IMR-90 (cell line): ENCODE measurements around the gene OR6V1. TPM values are rescaled to one million over a fixed set of nuclear protein-coding genes. Genes with fewer than 3 reads are reported as not detected.

ENCODE experiments used
- ATAC-seq: fragments of 200-7000 bp; cut with Tn5 transposase; 2 replicates; pipeline ENCODE4 v1.9.1; 2020; ENCODE audit warnings: low read depth, mild to moderate bottlenecking, moderate library complexity
- BruUV-seq: library from RNA; stranded (reverse); fragments of 400-500 nt; replicated peaks from 2 replicates; lab custom pipeline; 2021; lab: Mats Ljungman, UMichigan
- CTCF ChIA-PET: fragments of 300-600 bp; formaldehyde crosslinking; extraction: SDS; loops from one replicate; lab custom pipeline; 2021; ENCODE audit warnings: antibody characterized with exemption; lab: Yijun Ruan, JAX
- POLR2A ChIA-PET: fragments of 300-600 bp; sonication (Branson Sonifier 250); formaldehyde crosslinking; loops from one replicate; lab custom pipeline; 2022; ENCODE audit warnings: antibody characterized with exemption; ENCODE audit not compliant: unreplicated experiment; lab: Charles Lee
- DNase-seq: peaks from one replicate; pipeline ENCODE4 v3.0.0; 2013
- H2AFZ ChIP-seq: replicated peaks from 2 replicates; pipeline ENCODE3; 2013; ENCODE audit warnings: low read length, mild to moderate bottlenecking; ENCODE audit not compliant: poor library complexity
- H2AK5ac ChIP-seq: 2 replicates; pipeline ENCODE4 v1.6.1; 2013; ENCODE audit warnings: low read depth, low read length, inconsistent platforms
- H2AK9ac ChIP-seq: replicated peaks from 2 replicates; pipeline ENCODE3; 2013; ENCODE audit warnings: mild to moderate bottlenecking, low read depth, low read length, moderate library complexity; ENCODE audit not compliant: poor library complexity
- H2BK120ac ChIP-seq: 2 replicates; pipeline ENCODE4 v1.6.1; 2013; ENCODE audit warnings: low read depth, low read length, inconsistent platforms
- H2BK15ac ChIP-seq: 3 replicates; pipeline ENCODE4 v1.6.1; 2013; ENCODE audit warnings: low read depth, low read length, inconsistent platforms
- H2BK20ac ChIP-seq: 2 replicates; pipeline ENCODE4 v1.6.1; 2013; ENCODE audit warnings: low read depth, mild to moderate bottlenecking, inconsistent platforms, low read length, moderate library complexity
- H2BK5ac ChIP-seq: 2 replicates; pipeline ENCODE4 v1.6.1; 2013; ENCODE audit warnings: mild to moderate bottlenecking, low read depth, low read length, inconsistent platforms; ENCODE audit not compliant: poor library complexity, severe bottlenecking
- H3K14ac ChIP-seq: replicated peaks from 2 replicates; pipeline ENCODE4 v1.6.1; 2013; ENCODE audit warnings: low read depth, low read length, inconsistent platforms
- H3K18ac ChIP-seq: 2 replicates; pipeline ENCODE4 v1.6.1; 2013; ENCODE audit warnings: low read depth, low read length, control low read depth
- H3K23ac ChIP-seq: 2 replicates; pipeline ENCODE4 v1.6.1; 2013; ENCODE audit warnings: low read depth, low read length, inconsistent platforms
- H3K27ac ChIP-seq: 2 replicates; pipeline ENCODE4 v1.5.1; 2013; ENCODE audit warnings: mild to moderate bottlenecking, control low read depth, low read length; ENCODE audit not compliant: insufficient read depth
- H3K27me3 ChIP-seq: 2 replicates; pipeline ENCODE4 v1.6.1; 2013; ENCODE audit warnings: low read length; ENCODE audit not compliant: control insufficient read depth, insufficient read depth
- H3K36me3 ChIP-seq: 2 replicates; pipeline ENCODE4 v1.6.1; 2013; ENCODE audit warnings: low read length, mixed read lengths; ENCODE audit not compliant: control insufficient read depth, insufficient read depth
- H3K4ac ChIP-seq: 2 replicates; pipeline ENCODE4 v1.6.1; 2013; ENCODE audit warnings: low read depth, low read length, inconsistent platforms
- H3K4me1 ChIP-seq: 2 replicates; pipeline ENCODE4 v1.6.1; 2013; ENCODE audit warnings: low read length, mixed read lengths; ENCODE audit not compliant: control insufficient read depth, insufficient read depth
- H3K4me2 ChIP-seq: 2 replicates; pipeline ENCODE4 v1.6.1; 2013; ENCODE audit warnings: low read depth, mild to moderate bottlenecking, control low read depth, low read length, moderate library complexity
- H3K4me3 ChIP-seq: 2 replicates; pipeline ENCODE4 v1.5.1; 2013; ENCODE audit warnings: low read depth, mild to moderate bottlenecking, control low read depth, low read length, moderate library complexity; ENCODE audit not compliant: insufficient read depth
- H3K56ac ChIP-seq: 2 replicates; pipeline ENCODE4 v1.6.1; 2013; ENCODE audit warnings: low read length, inconsistent platforms; ENCODE audit not compliant: insufficient read depth; ENCODE audit errors: extremely low read depth
- H3K79me1 ChIP-seq, 2 experiments: 2 replicates each; pipeline ENCODE4 v1.6.1; 2013; ENCODE audit warnings: low read length in 2 of 2, inconsistent platforms in 1 of 2, low read depth in 1 of 2
- H3K9ac ChIP-seq: 2 replicates; pipeline ENCODE4 v1.6.1; 2013; ENCODE audit warnings: low read depth, low read length, control low read depth
- H3K9me1 ChIP-seq: 2 replicates; pipeline ENCODE4 v1.6.1; 2013; ENCODE audit warnings: low read length, inconsistent platforms; ENCODE audit not compliant: insufficient read depth
- H3K9me3 ChIP-seq: 2 replicates; pipeline ENCODE4 v1.6.1; 2013; ENCODE audit warnings: low read length; ENCODE audit not compliant: control insufficient read depth, insufficient read depth
- H4K20me1 ChIP-seq: 2 replicates; pipeline ENCODE4 v1.6.1; 2013; ENCODE audit warnings: low read length, inconsistent platforms; ENCODE audit not compliant: insufficient read depth
- H4K5ac ChIP-seq: 2 replicates; pipeline ENCODE4 v1.6.1; 2013; ENCODE audit warnings: mild to moderate bottlenecking, low read depth, low read length, control low read depth
- H4K8ac ChIP-seq, 2 experiments: 2 replicates each; pipeline ENCODE4 v1.6.1; 2013; ENCODE audit warnings: low read depth in 2 of 2, low read length in 2 of 2, control low read depth in 1 of 2, inconsistent platforms in 1 of 2
- H4K91ac ChIP-seq: 2 replicates; pipeline ENCODE4 v1.6.1; 2013; ENCODE audit warnings: low read depth, low read length, inconsistent platforms; ENCODE audit not compliant: insufficient read depth
- CEBPB ChIP-seq: IDR thresholded peaks from 2 replicates; pipeline ENCODE4 v1.6.1; 2012; ENCODE audit warnings: low read depth, low read length, improper control_type of control experiment
- CHD1 ChIP-seq: IDR thresholded peaks from 2 replicates; pipeline ENCODE4 v1.6.1; 2012; ENCODE audit warnings: low read depth, low read length, improper control_type of control experiment
- FOS ChIP-seq: fragments of 150-350 bp; IDR thresholded peaks from 2 replicates; pipeline ENCODE4 v1.6.1; 2016; ENCODE audit warnings: low read depth, low read length
- MXI1 ChIP-seq: IDR thresholded peaks from 2 replicates; pipeline ENCODE4 v1.6.1; 2012; ENCODE audit warnings: low read depth, mild to moderate bottlenecking, low read length, moderate library complexity, borderline replicate concordance
- POLR2A ChIP-seq: IDR thresholded peaks from 2 replicates; pipeline ENCODE4 v1.6.1; 2012; ENCODE audit warnings: mild to moderate bottlenecking, low read depth, low read length
- RAD21 ChIP-seq: IDR thresholded peaks from 2 replicates; pipeline ENCODE4 v1.6.1; 2012; ENCODE audit warnings: low read length, improper control_type of control experiment
- SMC3 ChIP-seq: fragments of 150-350 bp; IDR thresholded peaks from 2 replicates; pipeline ENCODE4 v1.6.1; 2016; ENCODE audit warnings: low read depth, mild to moderate bottlenecking, antibody characterized with exemption, low read length, moderate library complexity
- WGBS, 2 experiments: methylation state at CpG; one replicate each; pipeline versions ENCODE4 v1.1.5 to v1.1.7; 2013; ENCODE audit warnings: missing lambda C conversion rate in 2 of 2; ENCODE audit not compliant: insufficient read length in 1 of 2; ENCODE audit errors: extremely low coverage in 2 of 2; 5-methylcytosine and 5-hydroxymethylcytosine counted together
- dilution Hi-C: fragments of 300-500 bp; cut with HindIII; formaldehyde crosslinking; loops from one replicate; pipeline ENCODE4 v1.14.3; 2018; ENCODE audit warnings: low sequenced_read_pairs; ENCODE audit not compliant: unreplicated experiment
- in situ Hi-C: fragments of 300-500 bp; cut with MboI; formaldehyde crosslinking; loops from 3 replicates; pipeline ENCODE4 v1.14.3; 2019; ENCODE audit warnings: low sequenced_read_pairs, inconsistent platforms, mixed read lengths
- intact Hi-C: fragments of 100-400 bp; cut with micrococcal nuclease; formaldehyde crosslinking; loops from 2 replicates; pipeline ENCODE4 v1.10.0; 2022
- polyA plus RNA-seq, 3 experiments: library from polyadenylated mRNA; depleted of rRNA; stranded (reverse); fragments of >200 nt; gene quantifications; 2 replicates each; pipeline ENCODE4 v1.2.3, GENCODE V29; 2012; ENCODE audit warnings: low replicate concordance in 1 of 3
- total RNA-seq: library from RNA; depleted of rRNA; stranded (reverse); fragments of >200 nt; gene quantifications from 2 replicates; pipeline ENCODE4 v1.2.3, GENCODE V29; 2012
- TF ChIP-seq, protein P1 (sequence below): fragments of 150-350 bp; IDR thresholded peaks from 2 replicates; pipeline ENCODE4 v1.6.1; 2017; ENCODE audit warnings: mild to moderate bottlenecking, antibody characterized with exemption, low read length, low read depth
- TF ChIP-seq, protein P2 (sequence below): conservative IDR thresholded peaks from 2 replicates; pipeline ENCODE4 v1.5.1; 2012; ENCODE audit warnings: mild to moderate bottlenecking, low read depth, low read length, improper control_type of control experiment
- TF ChIP-seq, protein P3 (sequence below): fragments of 150-350 bp; IDR thresholded peaks from 2 replicates; pipeline ENCODE4 v1.6.1; 2016; ENCODE audit warnings: low read depth, mild to moderate bottlenecking, low read length, moderate library complexity, borderline replicate concordance

The OR6V1 gene
- total and polyA plus RNA-seq, 2 of the 4 experiments (the other 2 are of a cell fraction): not detected

DNA sequence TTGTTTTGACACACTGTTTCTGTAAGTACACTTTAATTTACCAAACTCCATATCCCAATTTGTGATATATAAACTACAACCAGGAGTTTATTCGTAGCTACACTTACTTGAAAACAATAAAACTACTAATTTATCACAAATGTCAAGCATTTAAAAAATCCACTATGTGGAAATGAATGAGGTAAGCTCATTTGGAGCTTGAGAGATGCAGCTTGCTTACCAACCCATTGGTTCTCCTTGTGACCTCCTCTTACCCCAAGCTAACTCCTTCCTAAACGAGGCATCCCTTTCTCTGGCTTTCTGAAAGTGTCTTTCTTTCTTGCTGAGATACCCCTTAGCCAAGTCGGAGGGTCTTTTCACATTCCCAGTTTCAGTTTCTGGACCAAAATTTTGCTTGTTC is 2.5 kb downstream of the OR6V1 start:
- Histone ChIP-seq H3K4ac (no peak overlapping the region), H2BK15ac (no peak overlapping the region), H2BK5ac (no peak overlapping the region), H3K79me1 (no peaks in the 10 kb centered on the region), H2AK9ac (no peak overlapping the region), H2AFZ (no peak overlapping the region), H4K91ac (no peak overlapping the region), H3K4me2 (no peak overlapping the region), H3K4me1 (no peaks in the 10 kb centered on the region), H3K9ac (no peak overlapping the region), H4K5ac (no peak overlapping the region), H3K14ac (no peak overlapping the region), H3K36me3 (no peaks in the 10 kb centered on the region), H3K9me1 (no peaks in the 10 kb centered on the region), H2AK5ac (no peak overlapping the region), H3K4me3 (no peak overlapping the region), H4K20me1 (no peaks in the 10 kb centered on the region), H3K27ac (no peak overlapping the region), H4K8ac (no peak overlapping the region), H2BK120ac (no peak overlapping the region), H3K27me3 (no peaks in the 10 kb centered on the region), H3K56ac (no peak overlapping the region), H3K23ac (no peak overlapping the region), H3K9me3 (peaks cover 9% of the 10 kb centered on the region; the same call in 1 of the 2 replicates), H3K18ac (no peak overlapping the region), H2BK20ac (no peak overlapping the region)
- intact Hi-C loops (no loop called here), in situ Hi-C loops (no loop called here), dilution Hi-C loops (no loop called here)
- ATAC-seq (no peak), DNase-seq (no peak)
- CTCF ChIA-PET: no interaction called here
- WGBS, 2 experiments: no CpG with 5 or more reads among the region's 3 CpGs
- POLR2A ChIA-PET: no interaction called here
- TF ChIP-seq SMC3: no peak
- TF ChIP-seq MXI1: no peak
- TF ChIP-seq, protein P1, sequence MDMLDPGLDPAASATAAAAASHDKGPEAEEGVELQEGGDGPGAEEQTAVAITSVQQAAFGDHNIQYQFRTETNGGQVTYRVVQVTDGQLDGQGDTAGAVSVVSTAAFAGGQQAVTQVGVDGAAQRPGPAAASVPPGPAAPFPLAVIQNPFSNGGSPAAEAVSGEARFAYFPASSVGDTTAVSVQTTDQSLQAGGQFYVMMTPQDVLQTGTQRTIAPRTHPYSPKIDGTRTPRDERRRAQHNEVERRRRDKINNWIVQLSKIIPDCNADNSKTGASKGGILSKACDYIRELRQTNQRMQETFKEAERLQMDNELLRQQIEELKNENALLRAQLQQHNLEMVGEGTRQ: no peak
- TF ChIP-seq FOS: no peak
- TF ChIP-seq CEBPB: no peak
- TF ChIP-seq, protein P2, sequence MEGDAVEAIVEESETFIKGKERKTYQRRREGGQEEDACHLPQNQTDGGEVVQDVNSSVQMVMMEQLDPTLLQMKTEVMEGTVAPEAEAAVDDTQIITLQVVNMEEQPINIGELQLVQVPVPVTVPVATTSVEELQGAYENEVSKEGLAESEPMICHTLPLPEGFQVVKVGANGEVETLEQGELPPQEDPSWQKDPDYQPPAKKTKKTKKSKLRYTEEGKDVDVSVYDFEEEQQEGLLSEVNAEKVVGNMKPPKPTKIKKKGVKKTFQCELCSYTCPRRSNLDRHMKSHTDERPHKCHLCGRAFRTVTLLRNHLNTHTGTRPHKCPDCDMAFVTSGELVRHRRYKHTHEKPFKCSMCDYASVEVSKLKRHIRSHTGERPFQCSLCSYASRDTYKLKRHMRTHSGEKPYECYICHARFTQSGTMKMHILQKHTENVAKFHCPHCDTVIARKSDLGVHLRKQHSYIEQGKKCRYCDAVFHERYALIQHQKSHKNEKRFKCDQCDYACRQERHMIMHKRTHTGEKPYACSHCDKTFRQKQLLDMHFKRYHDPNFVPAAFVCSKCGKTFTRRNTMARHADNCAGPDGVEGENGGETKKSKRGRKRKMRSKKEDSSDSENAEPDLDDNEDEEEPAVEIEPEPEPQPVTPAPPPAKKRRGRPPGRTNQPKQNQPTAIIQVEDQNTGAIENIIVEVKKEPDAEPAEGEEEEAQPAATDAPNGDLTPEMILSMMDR: no peak
- no peak for TF ChIP-seq RAD21
- no peak for TF ChIP-seq POLR2A
- TF ChIP-seq, protein P3, sequence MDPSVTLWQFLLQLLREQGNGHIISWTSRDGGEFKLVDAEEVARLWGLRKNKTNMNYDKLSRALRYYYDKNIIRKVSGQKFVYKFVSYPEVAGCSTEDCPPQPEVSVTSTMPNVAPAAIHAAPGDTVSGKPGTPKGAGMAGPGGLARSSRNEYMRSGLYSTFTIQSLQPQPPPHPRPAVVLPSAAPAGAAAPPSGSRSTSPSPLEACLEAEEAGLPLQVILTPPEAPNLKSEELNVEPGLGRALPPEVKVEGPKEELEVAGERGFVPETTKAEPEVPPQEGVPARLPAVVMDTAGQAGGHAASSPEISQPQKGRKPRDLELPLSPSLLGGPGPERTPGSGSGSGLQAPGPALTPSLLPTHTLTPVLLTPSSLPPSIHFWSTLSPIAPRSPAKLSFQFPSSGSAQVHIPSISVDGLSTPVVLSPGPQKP: no peak
- TF ChIP-seq CHD1: no peak
- BruUV-seq: no TSS peak
